ENCODE measurements around the gene CFAP210.

Gene CFAP210

DNA sequence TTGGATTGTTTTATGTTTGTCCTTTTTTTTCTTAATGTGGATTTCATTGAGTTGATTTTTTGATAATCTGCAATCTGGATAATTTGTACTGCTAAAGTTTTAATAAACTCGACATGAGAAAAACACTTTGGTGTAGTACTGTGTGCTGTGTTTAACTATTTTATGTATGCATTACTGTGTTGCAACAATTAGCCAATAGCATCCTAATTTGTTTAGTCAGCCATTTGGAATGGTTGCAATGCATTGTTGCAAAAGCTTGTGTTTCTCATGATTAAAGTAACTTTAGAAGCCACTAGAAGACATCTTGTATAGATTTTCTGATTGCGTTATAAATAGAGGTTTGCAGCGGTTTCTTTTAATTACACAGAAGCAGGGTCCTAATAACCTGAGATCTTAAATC, 56.6 kb downstream of the CFAP210 start:
- H2BK15ac ChIP-seq (replicated peaks; ENCODE audit: low read depth), result no peak overlapping the region
- H3K18ac ChIP-seq (ENCODE audit: low read length), result no peak overlapping the region
- no peak overlapping the region for H3K9ac ChIP-seq (ENCODE audit: low read length)
- peak; percentile 67 for DNase-seq
- H3K27ac ChIP-seq (ENCODE audit: low read depth, low read length), result no peak overlapping the region
- no peak overlapping the region for H3K23ac ChIP-seq (ENCODE audit: low read length)
- no peaks in the 10 kb centered on the region for H3K79me1 ChIP-seq (ENCODE audit: low read length)
- H3K4ac ChIP-seq (ENCODE audit: low read depth, low read length), result no peak overlapping the region
- WGBS (ENCODE audit: extremely low coverage, insufficient coverage, low lambda C conversion rate), result no CpG with 5 or more reads among the region's 3 CpGs
- H2AK5ac ChIP-seq (ENCODE audit: low read length), result no peak overlapping the region
- no peak overlapping the region for H4K8ac ChIP-seq (ENCODE audit: low read depth, low read length)
- H3K4me1 ChIP-seq (ENCODE audit: control insufficient read depth, low read depth, low read length), result no peaks in the 10 kb centered on the region
- H2BK120ac ChIP-seq (ENCODE audit: low read depth, low read length), result no peak overlapping the region
- H3K4me3 ChIP-seq (ENCODE audit: low read length), result no peak overlapping the region
- no peak overlapping the region for H2BK5ac ChIP-seq (ENCODE audit: low read length)
- H3K56ac ChIP-seq (ENCODE audit: low read length), result no peak overlapping the region
- no peaks in the 10 kb centered on the region for H3K79me2 ChIP-seq (ENCODE audit: control insufficient read depth, insufficient read depth, low read length)
- H3K36me3 ChIP-seq (ENCODE audit: control insufficient read depth, insufficient read depth, low read length), result peaks cover 2% of the 10 kb centered on the region
- no peaks in the 10 kb centered on the region for H3K27me3 ChIP-seq (ENCODE audit: insufficient read depth, low read length, poor library complexity)
- H3K4me2 ChIP-seq (ENCODE audit: low read length), result no peak overlapping the region
- no peak overlapping the region for H4K5ac ChIP-seq (ENCODE audit: low read length)

DNA sequence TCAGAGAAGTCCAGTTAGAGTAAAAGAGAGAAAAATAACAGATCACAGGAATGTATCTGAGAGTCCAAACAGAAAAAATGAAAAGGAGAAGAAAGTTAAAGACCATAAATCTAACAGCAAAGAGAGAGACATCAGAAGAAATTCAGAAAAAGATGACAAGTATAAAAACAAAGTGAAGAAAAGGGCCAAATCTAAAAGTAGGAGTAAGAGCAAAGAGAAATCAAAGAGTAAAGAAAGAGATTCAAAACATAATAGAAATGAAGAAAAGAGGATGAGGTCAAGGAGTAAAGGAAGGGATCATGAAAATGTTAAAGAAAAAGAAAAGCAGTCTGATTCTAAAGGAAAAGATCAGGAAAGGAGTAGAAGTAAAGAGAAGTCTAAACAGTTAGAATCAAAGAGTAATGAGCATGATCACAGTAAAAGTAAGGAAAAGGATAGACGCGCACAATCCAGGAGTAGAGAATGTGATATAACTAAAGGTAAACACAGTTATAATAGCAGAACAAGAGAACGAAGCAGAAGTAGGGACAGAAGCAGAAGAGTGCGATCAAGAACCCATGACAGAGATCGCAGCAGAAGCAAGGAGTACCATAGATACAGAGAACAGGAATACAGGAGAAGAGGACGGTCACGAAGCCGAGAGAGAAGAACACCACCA, 57.6 kb downstream of the CFAP210 start:
- Histone ChIP-seq H3K27me3 (ENCODE audit: insufficient read depth, low read length, poor library complexity) (no peaks in the 10 kb centered on the region), H3K27ac (ENCODE audit: low read depth, low read length) (no peak overlapping the region), H3K36me3 (ENCODE audit: control insufficient read depth, insufficient read depth, low read length) (peaks cover 4% of the 10 kb centered on the region), H3K4me2 (ENCODE audit: low read length) (no peak overlapping the region), H3K23ac (ENCODE audit: low read length) (no peak overlapping the region), H2BK120ac (ENCODE audit: low read depth, low read length) (no peak overlapping the region), H4K5ac (ENCODE audit: low read length) (no peak overlapping the region), H2BK15ac (replicated peaks; ENCODE audit: low read depth) (no peak overlapping the region), H3K4ac (ENCODE audit: low read depth, low read length) (no peak overlapping the region), H3K4me3 (ENCODE audit: low read length) (no peak overlapping the region), H2AK5ac (ENCODE audit: low read length) (no peak overlapping the region), H3K56ac (ENCODE audit: low read length) (no peak overlapping the region), H3K79me2 (ENCODE audit: control insufficient read depth, insufficient read depth, low read length) (no peaks in the 10 kb centered on the region), H3K79me1 (ENCODE audit: low read length) (no peaks in the 10 kb centered on the region), H3K18ac (ENCODE audit: low read length) (no peak overlapping the region), H2BK5ac (ENCODE audit: low read length) (no peak overlapping the region), H4K8ac (ENCODE audit: low read depth, low read length) (no peak overlapping the region), H3K4me1 (ENCODE audit: control insufficient read depth, low read depth, low read length) (no peaks in the 10 kb centered on the region), H3K9ac (ENCODE audit: low read length) (no peak overlapping the region)
- no peak for DNase-seq
- no CpG with 5 or more reads among the region's 8 CpGs for WGBS (ENCODE audit: extremely low coverage, insufficient coverage, low lambda C conversion rate)

DNA sequence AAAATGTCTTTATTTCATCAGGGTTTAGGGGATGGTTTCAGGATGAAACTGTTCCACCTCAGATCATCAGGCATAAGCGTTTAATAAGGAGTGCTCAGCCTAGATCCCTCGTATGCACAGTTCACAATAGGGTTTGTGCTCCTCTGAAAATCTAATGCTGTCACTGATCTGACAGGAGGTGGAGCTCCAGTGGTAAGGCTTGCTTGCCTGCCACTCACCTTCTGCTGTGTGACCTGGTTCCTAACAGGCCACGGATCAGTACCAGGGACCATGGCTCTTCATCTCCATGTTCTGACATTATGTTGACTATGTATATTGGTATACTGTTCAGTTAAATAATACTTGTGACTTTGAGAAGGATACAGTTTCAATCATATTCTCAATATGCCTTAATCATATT, 68.4 kb downstream of the CFAP210 start:
- no CpG with 5 or more reads among the region's 3 CpGs for WGBS (ENCODE audit: extremely low coverage, insufficient coverage, low lambda C conversion rate)
- no peak overlapping the region for H2BK120ac ChIP-seq (ENCODE audit: low read depth, low read length)
- no peak overlapping the region for H3K18ac ChIP-seq (ENCODE audit: low read length)
- no peak overlapping the region for H3K4me3 ChIP-seq (ENCODE audit: low read length)
- no peak overlapping the region for H4K8ac ChIP-seq (ENCODE audit: low read depth, low read length)
- H4K5ac ChIP-seq (ENCODE audit: low read length), result no peak overlapping the region
- no peak overlapping the region for H3K9ac ChIP-seq (ENCODE audit: low read length)
- no peak overlapping the region for H3K4me2 ChIP-seq (ENCODE audit: low read length)
- no peak overlapping the region for H2AK5ac ChIP-seq (ENCODE audit: low read length)
- H3K27ac ChIP-seq (ENCODE audit: low read depth, low read length), result no peak overlapping the region
- no peak overlapping the region for H3K23ac ChIP-seq (ENCODE audit: low read length)
- H3K79me2 ChIP-seq (ENCODE audit: control insufficient read depth, insufficient read depth, low read length), result no peaks in the 10 kb centered on the region
- peaks cover 7% of the 10 kb centered on the region for H3K79me1 ChIP-seq (ENCODE audit: low read length)
- no peak overlapping the region for H2BK5ac ChIP-seq (ENCODE audit: low read length)
- no peak overlapping the region for H2BK15ac ChIP-seq (replicated peaks; ENCODE audit: low read depth)
- no peak overlapping the region for H3K56ac ChIP-seq (ENCODE audit: low read length)
- no peaks in the 10 kb centered on the region for H3K27me3 ChIP-seq (ENCODE audit: insufficient read depth, low read length, poor library complexity)
- no peak for DNase-seq
- no peak overlapping the region for H3K4ac ChIP-seq (ENCODE audit: low read depth, low read length)
- no peaks in the 10 kb centered on the region for H3K4me1 ChIP-seq (ENCODE audit: control insufficient read depth, low read depth, low read length)
- peaks cover 9% of the 10 kb centered on the region for H3K36me3 ChIP-seq (ENCODE audit: control insufficient read depth, insufficient read depth, low read length)

DNA sequence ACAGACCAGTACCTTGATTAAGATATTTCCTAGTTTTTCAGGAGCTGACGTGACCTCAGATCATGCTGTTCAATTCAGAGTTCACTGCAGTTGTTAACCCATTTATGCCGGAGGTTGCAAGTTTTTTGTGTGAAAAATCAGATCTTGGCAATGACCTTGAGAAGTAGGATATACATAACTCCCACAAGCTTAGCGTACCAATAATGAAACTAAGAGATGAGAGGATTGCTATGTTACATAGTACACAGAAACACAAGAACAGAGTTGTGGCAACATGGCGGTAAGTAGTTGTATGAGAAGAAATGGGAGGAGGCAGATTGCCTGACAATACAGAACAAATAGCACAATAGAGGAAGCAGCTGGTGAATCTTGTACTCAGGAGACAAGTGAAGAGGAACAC, 71.0 kb downstream of the CFAP210 start:
- Histone ChIP-seq H3K9ac (ENCODE audit: low read length) (no peak overlapping the region), H3K56ac (ENCODE audit: low read length) (no peak overlapping the region), H3K79me2 (ENCODE audit: control insufficient read depth, insufficient read depth, low read length) (no peaks in the 10 kb centered on the region), H2BK120ac (ENCODE audit: low read depth, low read length) (no peak overlapping the region), H3K27ac (ENCODE audit: low read depth, low read length) (no peak overlapping the region), H2AK5ac (ENCODE audit: low read length) (no peak overlapping the region), H3K4ac (ENCODE audit: low read depth, low read length) (no peak overlapping the region), H3K23ac (ENCODE audit: low read length) (no peak overlapping the region), H3K27me3 (ENCODE audit: insufficient read depth, low read length, poor library complexity) (no peaks in the 10 kb centered on the region), H3K4me3 (ENCODE audit: low read length) (no peak overlapping the region), H2BK15ac (replicated peaks; ENCODE audit: low read depth) (no peak overlapping the region), H3K4me1 (ENCODE audit: control insufficient read depth, low read depth, low read length) (no peaks in the 10 kb centered on the region), H3K79me1 (ENCODE audit: low read length) (peaks cover 5% of the 10 kb centered on the region), H4K5ac (ENCODE audit: low read length) (no peak overlapping the region), H3K4me2 (ENCODE audit: low read length) (no peak overlapping the region), H3K36me3 (ENCODE audit: control insufficient read depth, insufficient read depth, low read length) (peaks cover 9% of the 10 kb centered on the region), H4K8ac (ENCODE audit: low read depth, low read length) (no peak overlapping the region), H2BK5ac (ENCODE audit: low read length) (no peak overlapping the region), H3K18ac (ENCODE audit: low read length) (no peak overlapping the region)
- whole genome bisulfite sequencing (ENCODE audit: extremely low coverage, insufficient coverage, low lambda C conversion rate), result no CpG with 5 or more reads among the region's 4 CpGs
- no peak for DNase-seq

DNA sequence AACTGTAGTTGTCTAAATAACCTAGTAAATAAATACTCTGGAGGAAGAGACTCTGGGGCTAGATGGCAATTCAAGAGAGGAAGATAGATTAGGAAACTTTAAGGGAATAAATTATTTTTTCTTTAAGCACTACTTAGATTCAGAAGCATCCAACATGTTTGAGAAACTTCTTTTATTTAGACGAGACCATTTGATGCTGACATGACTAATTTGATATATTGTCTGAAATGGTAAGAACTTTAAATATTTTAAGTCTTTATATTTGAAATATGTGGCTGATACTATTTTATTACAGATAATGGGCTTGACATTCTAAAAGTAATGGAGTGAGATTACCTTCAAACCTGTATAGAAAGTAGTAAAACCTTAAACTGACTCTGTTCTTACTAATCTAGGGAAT, 73.7 kb downstream of the CFAP210 start:
- no peaks in the 10 kb centered on the region for H3K27me3 ChIP-seq (ENCODE audit: insufficient read depth, low read length, poor library complexity)
- no peak overlapping the region for H3K4ac ChIP-seq (ENCODE audit: low read depth, low read length)
- peaks cover 6% of the 10 kb centered on the region for H3K36me3 ChIP-seq (ENCODE audit: control insufficient read depth, insufficient read depth, low read length)
- WGBS (ENCODE audit: extremely low coverage, insufficient coverage, low lambda C conversion rate), result no CpG with 5 or more reads among the region's 1 CpG
- no peak for DNase-seq
- H2AK5ac ChIP-seq (ENCODE audit: low read length), result no peak overlapping the region
- H3K23ac ChIP-seq (ENCODE audit: low read length), result no peak overlapping the region
- H3K79me2 ChIP-seq (ENCODE audit: control insufficient read depth, insufficient read depth, low read length), result no peaks in the 10 kb centered on the region
- no peak overlapping the region for H2BK15ac ChIP-seq (replicated peaks; ENCODE audit: low read depth)
- no peak overlapping the region for H3K56ac ChIP-seq (ENCODE audit: low read length)
- no peak overlapping the region for H3K9ac ChIP-seq (ENCODE audit: low read length)
- H4K8ac ChIP-seq (ENCODE audit: low read depth, low read length), result no peak overlapping the region
- H3K18ac ChIP-seq (ENCODE audit: low read length), result no peak overlapping the region
- H3K4me2 ChIP-seq (ENCODE audit: low read length), result no peak overlapping the region
- H4K5ac ChIP-seq (ENCODE audit: low read length), result no peak overlapping the region
- no peak overlapping the region for H3K27ac ChIP-seq (ENCODE audit: low read depth, low read length)
- no peak overlapping the region for H2BK120ac ChIP-seq (ENCODE audit: low read depth, low read length)
- no peak overlapping the region for H3K4me3 ChIP-seq (ENCODE audit: low read length)
- H3K79me1 ChIP-seq (ENCODE audit: low read length), result peaks cover 7% of the 10 kb centered on the region
- H3K4me1 ChIP-seq (ENCODE audit: control insufficient read depth, low read depth, low read length), result no peaks in the 10 kb centered on the region
- H2BK5ac ChIP-seq (ENCODE audit: low read length), result no peak overlapping the region

DNA sequence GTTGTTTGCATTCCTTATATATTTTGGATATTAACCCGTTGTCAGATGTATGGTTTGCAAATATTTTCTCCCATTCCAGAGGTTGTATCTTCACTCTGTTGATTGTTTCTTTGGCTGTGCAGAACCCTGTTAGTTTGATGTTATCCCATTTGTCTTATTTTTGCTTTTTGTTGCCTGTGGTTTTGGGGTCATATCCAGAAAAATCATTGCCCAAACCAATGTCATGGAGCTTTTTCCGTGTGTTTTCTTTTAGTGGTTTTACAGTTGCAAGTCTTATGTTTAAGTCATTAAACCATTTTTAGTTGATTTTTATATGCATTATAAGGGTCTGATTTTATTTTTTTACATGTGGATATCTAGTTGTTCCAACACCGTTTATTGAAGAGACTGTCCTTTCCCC, 74.3 kb downstream of the CFAP210 start:
- Histone ChIP-seq H3K4ac (ENCODE audit: low read depth, low read length) (no peak overlapping the region), H4K8ac (ENCODE audit: low read depth, low read length) (no peak overlapping the region), H2BK15ac (replicated peaks; ENCODE audit: low read depth) (no peak overlapping the region), H3K23ac (ENCODE audit: low read length) (no peak overlapping the region), H2BK5ac (ENCODE audit: low read length) (no peak overlapping the region), H3K4me3 (ENCODE audit: low read length) (no peak overlapping the region), H3K18ac (ENCODE audit: low read length) (no peak overlapping the region), H3K4me2 (ENCODE audit: low read length) (no peak overlapping the region), H4K5ac (ENCODE audit: low read length) (no peak overlapping the region), H3K36me3 (ENCODE audit: control insufficient read depth, insufficient read depth, low read length) (peaks cover 6% of the 10 kb centered on the region), H3K27ac (ENCODE audit: low read depth, low read length) (no peak overlapping the region), H2BK120ac (ENCODE audit: low read depth, low read length) (no peak overlapping the region), H3K27me3 (ENCODE audit: insufficient read depth, low read length, poor library complexity) (no peaks in the 10 kb centered on the region), H3K4me1 (ENCODE audit: control insufficient read depth, low read depth, low read length) (no peaks in the 10 kb centered on the region), H3K56ac (ENCODE audit: low read length) (no peak overlapping the region), H3K79me1 (ENCODE audit: low read length) (peaks cover 7% of the 10 kb centered on the region), H2AK5ac (ENCODE audit: low read length) (no peak overlapping the region), H3K9ac (ENCODE audit: low read length) (no peak overlapping the region), H3K79me2 (ENCODE audit: control insufficient read depth, insufficient read depth, low read length) (no peaks in the 10 kb centered on the region)
- WGBS (ENCODE audit: extremely low coverage, insufficient coverage, low lambda C conversion rate), result no CpG with 5 or more reads among the region's 3 CpGs
- DNase-seq, result no peak

All from mesendoderm (in vitro differentiated cells).